SU-DHL-6 (cell line): Measurements from ENCODE around the gene GALNT16.

ENCODE experiments used
- H2AFZ ChIP-seq: fragments of 200-600 bp; sonication (generic); 2 replicates; pipeline ENCODE4 v1.6.1; 2014; ENCODE audit warnings: low read depth, mild to moderate bottlenecking, moderate library complexity, mixed read lengths, antibody characterized with exemption, low read length; ENCODE audit not compliant: severe bottlenecking
- H3F3A ChIP-seq: fragments of 200-600 bp; shearing (Covaris generic); 2 replicates; pipeline ENCODE4 v1.6.0; 2016; ENCODE audit warnings: antibody characterized with exemption, mild to moderate bottlenecking; ENCODE audit not compliant: insufficient read depth
- H3K27ac ChIP-seq: fragments of 200-600 bp; sonication (generic); 2 replicates; pipeline ENCODE4 v1.5.1; 2016; ENCODE audit warnings: low read depth, mild to moderate bottlenecking, low read length, moderate library complexity, mixed read lengths
- H3K27me3 ChIP-seq: fragments of 200-600 bp; sonication (generic), shearing (Covaris generic); 2 replicates; pipeline ENCODE4 v1.6.0; 2014; ENCODE audit warnings: mild to moderate bottlenecking, low read length
- H3K36me3 ChIP-seq: fragments of 200-600 bp; sonication (generic); 2 replicates; pipeline ENCODE4 v1.6.1; 2014; ENCODE audit warnings: mild to moderate bottlenecking, low read length, mixed read lengths
- H3K4me2 ChIP-seq: fragments of 300-600, 200-600 bp; shearing (Covaris generic), sonication (generic); 2 replicates; pipeline ENCODE4 v1.6.0; 2014; ENCODE audit warnings: low read length, low read depth, mild to moderate bottlenecking; ENCODE audit not compliant: poor library complexity, severe bottlenecking
- H3K4me3 ChIP-seq: fragments of 200-600 bp; sonication (generic); 2 replicates; pipeline ENCODE4 v1.5.1; 2014; ENCODE audit warnings: antibody characterized with exemption, low read length, mild to moderate bottlenecking, mixed read lengths; ENCODE audit not compliant: insufficient read depth, poor library complexity, severe bottlenecking
- H3K79me2 ChIP-seq: fragments of 200-600 bp; sonication (generic); 2 replicates; pipeline ENCODE4 v1.6.1; 2014; ENCODE audit warnings: mild to moderate bottlenecking, low read length, moderate library complexity; ENCODE audit not compliant: insufficient read depth
- H3K9ac ChIP-seq: fragments of 200-600 bp; sonication (generic); 2 replicates; pipeline ENCODE4 v1.7.0; 2014; ENCODE audit warnings: mild to moderate bottlenecking, low read length
- H3K9me2 ChIP-seq: fragments of 200-600 bp; sonication (generic); replicated peaks from 2 replicates; pipeline ENCODE4 v1.6.1; 2014; ENCODE audit warnings: low read length; ENCODE audit not compliant: insufficient read depth
- H3K9me3 ChIP-seq: fragments of 200-600 bp; sonication (generic); 2 replicates; pipeline ENCODE4 v1.6.1; 2014; ENCODE audit warnings: low read length, mixed read lengths; ENCODE audit not compliant: insufficient read depth
- H4K20me1 ChIP-seq: fragments of 200-600 bp; sonication (generic); 2 replicates; pipeline ENCODE4 v1.6.1; 2014; ENCODE audit warnings: low read depth, mild to moderate bottlenecking, antibody characterized with exemption, low read length, moderate library complexity, mixed read lengths
- EZH2phosphoT487 ChIP-seq: fragments of 200-600 bp; sonication (generic), shearing (Covaris generic); conservative IDR thresholded peaks from 2 replicates; pipeline ENCODE4 v1.6.1; 2018; ENCODE audit warnings: mild to moderate bottlenecking, antibody characterized with exemption, low read length, moderate library complexity, mixed read lengths
- TF ChIP-seq, protein P1 (sequence below): fragments of 200-600 bp; sonication (generic); IDR thresholded peaks from one replicate; pipeline ENCODE4 v1.5.1; 2017; ENCODE audit warnings: antibody characterized with exemption, mild to moderate bottlenecking, low read length, moderate library complexity; ENCODE audit not compliant: insufficient read depth, poor library complexity, severe bottlenecking

GALNT16 gene

DNA sequence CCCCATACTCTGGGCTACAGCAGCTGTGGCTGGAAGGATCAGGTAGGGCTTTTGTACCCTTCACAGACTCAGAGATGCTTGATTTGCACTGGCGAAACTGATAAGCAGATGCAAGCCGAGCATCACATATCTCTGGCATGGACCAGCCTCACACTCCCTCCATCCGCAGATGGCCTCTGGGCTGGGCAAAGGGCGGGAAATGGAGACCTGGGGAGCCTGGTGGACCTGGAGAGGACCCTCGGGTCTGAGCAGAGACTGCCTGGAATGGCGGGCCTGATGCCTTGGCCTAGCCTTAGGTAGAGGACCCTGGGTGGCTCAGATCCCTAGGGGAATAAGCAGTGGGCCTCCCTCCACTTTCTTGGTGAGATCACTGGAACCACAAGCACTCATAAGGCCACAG lies 53.2 kb downstream of the GALNT16 start:
- no peak overlapping the region for H3K4me3 ChIP-seq
- H3F3A ChIP-seq: no peaks in the 10 kb centered on the region
- H3K9ac ChIP-seq: no peak overlapping the region
- no peak overlapping the region for H3K4me2 ChIP-seq
- no peaks in the 10 kb centered on the region for H3K9me2 ChIP-seq
- H3K79me2 ChIP-seq: no peaks in the 10 kb centered on the region
- no peaks in the 10 kb centered on the region for H3K27me3 ChIP-seq
- no peaks in the 10 kb centered on the region for H3K9me3 ChIP-seq
- H2AFZ ChIP-seq: no peak overlapping the region
- H4K20me1 ChIP-seq: no peaks in the 10 kb centered on the region
- TF ChIP-seq, protein P1, sequence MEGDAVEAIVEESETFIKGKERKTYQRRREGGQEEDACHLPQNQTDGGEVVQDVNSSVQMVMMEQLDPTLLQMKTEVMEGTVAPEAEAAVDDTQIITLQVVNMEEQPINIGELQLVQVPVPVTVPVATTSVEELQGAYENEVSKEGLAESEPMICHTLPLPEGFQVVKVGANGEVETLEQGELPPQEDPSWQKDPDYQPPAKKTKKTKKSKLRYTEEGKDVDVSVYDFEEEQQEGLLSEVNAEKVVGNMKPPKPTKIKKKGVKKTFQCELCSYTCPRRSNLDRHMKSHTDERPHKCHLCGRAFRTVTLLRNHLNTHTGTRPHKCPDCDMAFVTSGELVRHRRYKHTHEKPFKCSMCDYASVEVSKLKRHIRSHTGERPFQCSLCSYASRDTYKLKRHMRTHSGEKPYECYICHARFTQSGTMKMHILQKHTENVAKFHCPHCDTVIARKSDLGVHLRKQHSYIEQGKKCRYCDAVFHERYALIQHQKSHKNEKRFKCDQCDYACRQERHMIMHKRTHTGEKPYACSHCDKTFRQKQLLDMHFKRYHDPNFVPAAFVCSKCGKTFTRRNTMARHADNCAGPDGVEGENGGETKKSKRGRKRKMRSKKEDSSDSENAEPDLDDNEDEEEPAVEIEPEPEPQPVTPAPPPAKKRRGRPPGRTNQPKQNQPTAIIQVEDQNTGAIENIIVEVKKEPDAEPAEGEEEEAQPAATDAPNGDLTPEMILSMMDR: no peak
- no peak for TF ChIP-seq EZH2phosphoT487
- no peak overlapping the region for H3K27ac ChIP-seq
- no peaks in the 10 kb centered on the region for H3K36me3 ChIP-seq

GRCh38 chr14:69314327-69314726 lies 54.4 kb downstream of the GALNT16 start:
- H4K20me1 ChIP-seq: no peaks in the 10 kb centered on the region
- no peak overlapping the region for H3K27ac ChIP-seq
- H3K36me3 ChIP-seq: no peaks in the 10 kb centered on the region
- no peaks in the 10 kb centered on the region for H3K9me3 ChIP-seq
- no peaks in the 10 kb centered on the region for H3K9me2 ChIP-seq
- no peak overlapping the region for H3K4me3 ChIP-seq
- no peaks in the 10 kb centered on the region for H3K27me3 ChIP-seq
- no peak overlapping the region for H3K4me2 ChIP-seq
- TF ChIP-seq, protein P1: no peak
- no peak for TF ChIP-seq EZH2phosphoT487
- no peak overlapping the region for H3K9ac ChIP-seq
- no peaks in the 10 kb centered on the region for H3K79me2 ChIP-seq
- H3F3A ChIP-seq: no peaks in the 10 kb centered on the region
- no peak overlapping the region for H2AFZ ChIP-seq

GRCh38 chr14:69315301-69315700 lies 55.3 kb downstream of the GALNT16 start:
- TF ChIP-seq, protein P1: no peak
- no peak for TF ChIP-seq EZH2phosphoT487
- Histone ChIP-seq H3K9ac (no peak overlapping the region), H3K9me3 (no peaks in the 10 kb centered on the region)

More at GRCh38 chr14:69315301-69315700, 55.3 kb downstream of the GALNT16 start:
- Histone ChIP-seq H4K20me1 (no peaks in the 10 kb centered on the region), H3K4me3 (no peak overlapping the region), H3F3A (no peaks in the 10 kb centered on the region), H3K4me2 (no peak overlapping the region), H3K79me2 (no peaks in the 10 kb centered on the region), H3K27ac (no peak overlapping the region), H3K9me2 (no peaks in the 10 kb centered on the region), H3K36me3 (no peaks in the 10 kb centered on the region), H2AFZ (no peak overlapping the region), H3K27me3 (no peaks in the 10 kb centered on the region)
